Suprapubic skin (tissue), 4 donors: ENCODE measurements around the gene ZCCHC24. TPM values are rescaled to one million over a fixed set of nuclear protein-coding genes. Genes with fewer than 3 reads are reported as not detected.
A peak's percentile ranks its signal among the peaks of the same experiment; 100 is the strongest.

Experiments
- DNase-seq, 2 donors: peaks; one replicate each; pipeline ENCODE4 v3.0.0-alpha.2; 2019; ENCODE audit warnings: low spot score in 2 of 2
- H3K27ac ChIP-seq: fragments of 200-600 bp; sonication (generic); one replicate; pipeline ENCODE4 v1.5.1; 2019
- H3K27me3 ChIP-seq: fragments of 200-600 bp; sonication (generic); one replicate; pipeline ENCODE4 v1.5.1; 2019
- H3K36me3 ChIP-seq: fragments of 200-600 bp; sonication (generic); one replicate; pipeline ENCODE4 v1.5.1; 2019
- H3K4me1 ChIP-seq: fragments of 200-600 bp; sonication (generic); one replicate; pipeline ENCODE4 v1.5.1; 2019
- H3K4me3 ChIP-seq: fragments of 200-600 bp; sonication (generic); one replicate; pipeline ENCODE4 v1.5.1; 2019; ENCODE audit warnings: mild to moderate bottlenecking
- H3K9me3 ChIP-seq: fragments of 200-600 bp; sonication (generic); one replicate; pipeline ENCODE4 v1.5.1; 2019
- CTCF ChIP-seq, 2 donors: fragments of 200-600 bp in 1 of 2; fragments of 450-650 bp in 1 of 2; sonication (generic) in 1 of 2; IDR thresholded peaks; one replicate each; pipeline ENCODE4 v1.5.1; 2016 to 2019; ENCODE audit warnings: antibody characterized with exemption in 2 of 2, mild to moderate bottlenecking in 1 of 2, moderate library complexity in 1 of 2
- EP300 ChIP-seq: sonication (generic); formaldehyde crosslinking; IDR thresholded peaks from one replicate; pipeline ENCODE4 v1.6.1; 2017; ENCODE audit warnings: antibody characterized with exemption
- POLR2A ChIP-seq, 2 donors: fragments of 450-650 bp; IDR thresholded peaks; one replicate each; pipeline ENCODE4 v1.6.1; 2017; ENCODE audit warnings: antibody characterized with exemption in 2 of 2, mild to moderate bottlenecking in 2 of 2, moderate library complexity in 2 of 2
- POLR2AphosphoS5 ChIP-seq, 3 donors: sonication (generic); formaldehyde crosslinking; IDR thresholded peaks; one replicate each; pipeline ENCODE4 v1.6.1; 2017; ENCODE audit warnings: antibody characterized with exemption in 3 of 3
- WGBS: methylation state at CpG from one replicate; pipeline ENCODE4 v1.1.5; 2018; 5-methylcytosine and 5-hydroxymethylcytosine counted together
- total RNA-seq, 4 donors: library from RNA; depleted of rRNA; stranded (reverse); fragments of >200 nt; gene quantifications; one replicate each; pipeline ENCODE4 v1.1.0, GENCODE V29; 2016

The ZCCHC24 gene
- total RNA-seq, 4 donors from 2014 or later: 8.9 to 17.3 (median 12.8) TPM

GRCh38 chr10:79376751-79377556, 68.5 kb downstream of the ZCCHC24 start:
- Histone ChIP-seq H3K27ac (no peak overlapping the region), H3K36me3 (no peaks in the 10 kb centered on the region), H3K9me3 (no peaks in the 10 kb centered on the region), H3K4me3 (no peak overlapping the region), H3K4me1 (peaks cover 31% of the 10 kb centered on the region), H3K27me3 (no peaks in the 10 kb centered on the region)
- 91% methylated on average over 12 of the region's 12 CpGs for WGBS
- DNase-seq: peak in 1 of 2 donors; percentile 44
- TF ChIP-seq EP300 (no peak), CTCF (IDR thresholded peaks at IDR 0.05) (no peak), POLR2AphosphoS5 (IDR thresholded peaks at IDR 0.05) (no peak), POLR2A (IDR thresholded peaks at IDR 0.05) (no peak)

- H3K9me3 ChIP-seq: no peaks in the 10 kb centered on the region
- peaks cover 23% of the 10 kb centered on the region for H3K4me1 ChIP-seq
- DNase-seq: peak in 1 of 2 donors; percentile 58
- no peak overlapping the region for H3K27ac ChIP-seq
- H3K4me3 ChIP-seq: no peak overlapping the region
- TF ChIP-seq POLR2AphosphoS5 (IDR thresholded peaks at IDR 0.05) (no peak), POLR2A (IDR thresholded peaks at IDR 0.05) (no peak), CTCF (IDR thresholded peaks at IDR 0.05) (no peak), EP300 (no peak)
- no peaks in the 10 kb centered on the region for H3K36me3 ChIP-seq
- 88% methylated on average over 10 of the region's 11 CpGs for WGBS
- no peaks in the 10 kb centered on the region for H3K27me3 ChIP-seq
Observed at GRCh38 chr10:79376078-79376628, 69.3 kb downstream of the ZCCHC24 start.

- no peaks in the 10 kb centered on the region for H3K36me3 ChIP-seq
- no peak overlapping the region for H3K4me3 ChIP-seq
- 87% methylated on average over 6 of the region's 6 CpGs for WGBS
Observed at GRCh38 chr10:79375321-79376077, 69.9 kb downstream of the ZCCHC24 start.

GRCh38 chr10:79374312-79375191, 70.9 kb downstream of the ZCCHC24 start:
- TF ChIP-seq POLR2A (IDR thresholded peaks at IDR 0.05) (no peak), EP300 (no peak), CTCF (IDR thresholded peaks at IDR 0.05) (peak; percentile 91 to 94), POLR2AphosphoS5 (IDR thresholded peaks at IDR 0.05) (no peak)
- Histone ChIP-seq H3K27me3 (no peaks in the 10 kb centered on the region), H3K4me1 (peaks cover 7% of the 10 kb centered on the region), H3K4me3 (no peak overlapping the region), H3K9me3 (no peaks in the 10 kb centered on the region), H3K36me3 (no peaks in the 10 kb centered on the region), H3K27ac (no peak overlapping the region)
- DNase-seq: peak; percentile 87 to 92
- WGBS: 13% methylated on average over 7 of the region's 7 CpGs

More at GRCh38 chr10:79375321-79376077, 69.9 kb downstream of the ZCCHC24 start:
- Histone ChIP-seq H3K9me3 (no peaks in the 10 kb centered on the region), H3K4me1 (peaks cover 16% of the 10 kb centered on the region), H3K27ac (no peak overlapping the region), H3K27me3 (no peaks in the 10 kb centered on the region)
- TF ChIP-seq POLR2AphosphoS5 (IDR thresholded peaks at IDR 0.05) (no peak), POLR2A (IDR thresholded peaks at IDR 0.05) (no peak), EP300 (no peak), CTCF (IDR thresholded peaks at IDR 0.05) (no peak)
- peak in 1 of 2 donors; percentile 68 for DNase-seq
